Activated CD4-positive, alpha-beta T cell treated with anti-CD3 and anti-CD28 coated beads for 48 hours (primary cell): ENCODE results near the gene U2AF1L4.

Experiments
- DNase-seq: peaks from one replicate; pipeline ENCODE4 v3.0.0-alpha.2; 2020

Gene U2AF1L4

GRCh38 chr19:35745328-35746086 is at the start of gene U2AF1L4, which contains the start of gene PSENEN:
U2AF1L4 (minus strand) TSS chr19:35745418; CDS start chr19:35745391, 27 bp downstream.
PSENEN (plus strand) TSS chr19:35745651; CDS start chr19:35745931, 280 bp downstream.
- peak; percentile 96 for DNase-seq

GRCh38 chr19:35793381-35794165 is 48.4 kb upstream of the U2AF1L4 start:
- DNase-seq, result no peak

- DNase-seq, result no peak
Observed at GRCh38 chr19:35792888-35793287, 47.7 kb upstream of the U2AF1L4 start.

GRCh38 chr19:35792312-35792711 is 47.1 kb upstream of the U2AF1L4 start:
- DNase-seq, result no peak

- no peak for DNase-seq
Observed at GRCh38 chr19:35791814-35792279, 46.6 kb upstream of the U2AF1L4 start.

- peak; percentile 25 for DNase-seq
Observed at GRCh38 chr19:35790981-35791813, 46.0 kb upstream of the U2AF1L4 start.

GRCh38 chr19:35789978-35790944 is 45.0 kb upstream of the U2AF1L4 start:
- DNase-seq, result no peak

GRCh38 chr19:35789195-35789977 is 44.2 kb upstream of the U2AF1L4 start:
- DNase-seq, result no peak

- no peak for DNase-seq
Observed at GRCh38 chr19:35788205-35788960, 43.2 kb upstream of the U2AF1L4 start.

- DNase-seq, result no peak
Observed at GRCh38 chr19:35787227-35787799, 42.1 kb upstream of the U2AF1L4 start.

GRCh38 chr19:35786299-35787160 is 41.3 kb upstream of the U2AF1L4 start:
- DNase-seq, result no peak

- no peak for DNase-seq
Observed at GRCh38 chr19:35785339-35785627, 40.1 kb upstream of the U2AF1L4 start.

- no peak for DNase-seq
Observed at GRCh38 chr19:35784503-35785338, 39.5 kb upstream of the U2AF1L4 start.

GRCh38 chr19:35783469-35784434 is 38.5 kb upstream of the U2AF1L4 start:
- no peak for DNase-seq

GRCh38 chr19:35782589-35782988 is 37.4 kb upstream of the U2AF1L4 start:
- no peak for DNase-seq

GRCh38 chr19:35781650-35782049 is 36.4 kb upstream of the U2AF1L4 start:
- DNase-seq, result no peak

- DNase-seq, result no peak
Observed at GRCh38 chr19:35780717-35781116, 35.5 kb upstream of the U2AF1L4 start.
